HepG2 (cell line): ENCODE measurements around the gene CENPO.

ENCODE experiments used
- CEBPB ChIP-seq: IDR thresholded peaks from 2 replicates; pipeline ENCODE4 v1.6.1; 2011; ENCODE audit warnings: low read depth, low read length, improper control_type of control experiment, borderline replicate concordance
- EZH2 ChIP-seq: conservative IDR thresholded peaks from 2 replicates; pipeline ENCODE4 v1.6.1; 2012; ENCODE audit warnings: mild to moderate bottlenecking, low read depth, low read length, moderate library complexity
- KAT7 ChIP-seq: IDR thresholded peaks from 2 replicates; pipeline ENCODE4 v1.6.1; 2018; ENCODE audit warnings: borderline replicate concordance, missing compliant biosample characterization
- MYC ChIP-seq: sonication (generic); formaldehyde crosslinking; IDR thresholded peaks from 2 replicates; pipeline ENCODE4 v1.9.0; 2021; ENCODE audit warnings: missing genetic modification reagents, borderline replicate concordance
- NR3C1 ChIP-seq: sonication (generic); formaldehyde crosslinking; IDR thresholded peaks from 2 replicates; pipeline ENCODE4 v1.4.0; 2020; ENCODE audit warnings: missing genetic modification reagents
- POLR2A ChIP-seq, 2 experiments: IDR thresholded peaks; 2 replicates each; pipeline ENCODE4 v1.6.1; 2011; ENCODE audit warnings: low read depth in 2 of 2, low read length in 2 of 2, mild to moderate bottlenecking in 1 of 2, moderate library complexity in 1 of 2; ENCODE audit not compliant: insufficient read depth in 1 of 2
- ZNF563 ChIP-seq: sonication (generic); formaldehyde crosslinking; IDR thresholded peaks from 2 replicates; pipeline ENCODE4 v1.8.0; 2022; ENCODE audit warnings: mild to moderate bottlenecking, moderate library complexity, missing genetic modification reagents
- TF ChIP-seq, protein P1 (sequence below): sonication (generic); formaldehyde crosslinking; IDR thresholded peaks from 2 replicates; pipeline ENCODE4 v1.5.0; 2020; ENCODE audit warnings: mild to moderate bottlenecking, missing genetic modification reagents, moderate library complexity
- TF ChIP-seq, protein P2 (sequence below): IDR thresholded peaks from 2 replicates; pipeline ENCODE4 v1.6.1; 2016
- TF ChIP-seq, protein P3 (sequence below): sonication (generic); formaldehyde crosslinking; IDR thresholded peaks from 2 replicates; pipeline ENCODE4 v1.4.0; 2020; ENCODE audit warnings: mild to moderate bottlenecking, missing genetic modification reagents, borderline replicate concordance

DNA sequence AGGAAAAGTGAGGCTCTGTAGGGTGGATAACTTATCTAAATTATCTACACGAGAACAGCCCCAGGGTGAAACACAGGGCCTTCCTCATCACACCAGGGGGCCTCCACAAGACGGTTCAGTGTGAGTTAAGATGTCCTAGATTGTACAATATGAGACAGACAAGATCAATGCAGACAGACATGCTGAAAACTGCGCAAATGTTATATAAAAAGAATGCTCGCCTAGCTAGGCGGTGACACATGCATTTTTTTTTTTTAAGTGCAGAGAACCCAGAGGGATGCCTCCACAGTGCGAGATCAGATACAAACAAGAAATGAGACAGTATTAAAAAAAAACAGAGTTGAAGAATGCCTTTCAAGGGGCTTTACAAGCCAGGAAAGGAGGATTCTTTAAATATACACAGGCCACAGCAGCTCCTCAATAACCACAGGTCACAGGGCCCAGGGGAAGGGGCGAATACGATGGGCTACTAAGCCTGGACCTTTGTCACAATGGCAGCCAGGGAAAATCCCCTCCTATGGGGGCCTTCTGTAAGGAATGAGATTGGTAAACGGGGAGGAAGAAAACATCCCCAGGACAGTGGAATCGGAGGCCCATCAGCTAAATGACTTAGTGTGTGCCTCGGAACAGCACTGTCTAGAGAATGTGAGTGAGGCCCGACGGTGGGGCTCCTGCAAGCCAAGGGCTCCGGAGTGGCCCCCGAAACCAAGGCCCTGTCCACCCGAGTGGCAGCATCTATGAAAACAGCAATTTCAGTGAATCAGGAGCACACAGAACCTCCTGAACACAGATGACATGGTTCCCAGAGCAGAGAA, 77.9 kb downstream of the CENPO start:
- no peak for TF ChIP-seq MYC (CRISPR knock-in tag)
- TF ChIP-seq, protein P1, sequence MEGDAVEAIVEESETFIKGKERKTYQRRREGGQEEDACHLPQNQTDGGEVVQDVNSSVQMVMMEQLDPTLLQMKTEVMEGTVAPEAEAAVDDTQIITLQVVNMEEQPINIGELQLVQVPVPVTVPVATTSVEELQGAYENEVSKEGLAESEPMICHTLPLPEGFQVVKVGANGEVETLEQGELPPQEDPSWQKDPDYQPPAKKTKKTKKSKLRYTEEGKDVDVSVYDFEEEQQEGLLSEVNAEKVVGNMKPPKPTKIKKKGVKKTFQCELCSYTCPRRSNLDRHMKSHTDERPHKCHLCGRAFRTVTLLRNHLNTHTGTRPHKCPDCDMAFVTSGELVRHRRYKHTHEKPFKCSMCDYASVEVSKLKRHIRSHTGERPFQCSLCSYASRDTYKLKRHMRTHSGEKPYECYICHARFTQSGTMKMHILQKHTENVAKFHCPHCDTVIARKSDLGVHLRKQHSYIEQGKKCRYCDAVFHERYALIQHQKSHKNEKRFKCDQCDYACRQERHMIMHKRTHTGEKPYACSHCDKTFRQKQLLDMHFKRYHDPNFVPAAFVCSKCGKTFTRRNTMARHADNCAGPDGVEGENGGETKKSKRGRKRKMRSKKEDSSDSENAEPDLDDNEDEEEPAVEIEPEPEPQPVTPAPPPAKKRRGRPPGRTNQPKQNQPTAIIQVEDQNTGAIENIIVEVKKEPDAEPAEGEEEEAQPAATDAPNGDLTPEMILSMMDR (CRISPR knock-in tag) = no peak
- TF ChIP-seq, protein P2, sequence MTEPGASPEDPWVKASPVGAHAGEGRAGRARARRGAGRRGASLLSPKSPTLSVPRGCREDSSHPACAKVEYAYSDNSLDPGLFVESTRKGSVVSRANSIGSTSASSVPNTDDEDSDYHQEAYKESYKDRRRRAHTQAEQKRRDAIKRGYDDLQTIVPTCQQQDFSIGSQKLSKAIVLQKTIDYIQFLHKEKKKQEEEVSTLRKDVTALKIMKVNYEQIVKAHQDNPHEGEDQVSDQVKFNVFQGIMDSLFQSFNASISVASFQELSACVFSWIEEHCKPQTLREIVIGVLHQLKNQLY (CRISPR knock-in tag) = no peak
- TF ChIP-seq ZNF563 (CRISPR knock-in tag) = no peak
- TF ChIP-seq POLR2A (IDR thresholded peaks at IDR 0.05; ENCODE audit: insufficient read depth in 1 of 2, low read depth in 2 of 2, low read length in 2 of 2) = no peak
- TF ChIP-seq, protein P3, sequence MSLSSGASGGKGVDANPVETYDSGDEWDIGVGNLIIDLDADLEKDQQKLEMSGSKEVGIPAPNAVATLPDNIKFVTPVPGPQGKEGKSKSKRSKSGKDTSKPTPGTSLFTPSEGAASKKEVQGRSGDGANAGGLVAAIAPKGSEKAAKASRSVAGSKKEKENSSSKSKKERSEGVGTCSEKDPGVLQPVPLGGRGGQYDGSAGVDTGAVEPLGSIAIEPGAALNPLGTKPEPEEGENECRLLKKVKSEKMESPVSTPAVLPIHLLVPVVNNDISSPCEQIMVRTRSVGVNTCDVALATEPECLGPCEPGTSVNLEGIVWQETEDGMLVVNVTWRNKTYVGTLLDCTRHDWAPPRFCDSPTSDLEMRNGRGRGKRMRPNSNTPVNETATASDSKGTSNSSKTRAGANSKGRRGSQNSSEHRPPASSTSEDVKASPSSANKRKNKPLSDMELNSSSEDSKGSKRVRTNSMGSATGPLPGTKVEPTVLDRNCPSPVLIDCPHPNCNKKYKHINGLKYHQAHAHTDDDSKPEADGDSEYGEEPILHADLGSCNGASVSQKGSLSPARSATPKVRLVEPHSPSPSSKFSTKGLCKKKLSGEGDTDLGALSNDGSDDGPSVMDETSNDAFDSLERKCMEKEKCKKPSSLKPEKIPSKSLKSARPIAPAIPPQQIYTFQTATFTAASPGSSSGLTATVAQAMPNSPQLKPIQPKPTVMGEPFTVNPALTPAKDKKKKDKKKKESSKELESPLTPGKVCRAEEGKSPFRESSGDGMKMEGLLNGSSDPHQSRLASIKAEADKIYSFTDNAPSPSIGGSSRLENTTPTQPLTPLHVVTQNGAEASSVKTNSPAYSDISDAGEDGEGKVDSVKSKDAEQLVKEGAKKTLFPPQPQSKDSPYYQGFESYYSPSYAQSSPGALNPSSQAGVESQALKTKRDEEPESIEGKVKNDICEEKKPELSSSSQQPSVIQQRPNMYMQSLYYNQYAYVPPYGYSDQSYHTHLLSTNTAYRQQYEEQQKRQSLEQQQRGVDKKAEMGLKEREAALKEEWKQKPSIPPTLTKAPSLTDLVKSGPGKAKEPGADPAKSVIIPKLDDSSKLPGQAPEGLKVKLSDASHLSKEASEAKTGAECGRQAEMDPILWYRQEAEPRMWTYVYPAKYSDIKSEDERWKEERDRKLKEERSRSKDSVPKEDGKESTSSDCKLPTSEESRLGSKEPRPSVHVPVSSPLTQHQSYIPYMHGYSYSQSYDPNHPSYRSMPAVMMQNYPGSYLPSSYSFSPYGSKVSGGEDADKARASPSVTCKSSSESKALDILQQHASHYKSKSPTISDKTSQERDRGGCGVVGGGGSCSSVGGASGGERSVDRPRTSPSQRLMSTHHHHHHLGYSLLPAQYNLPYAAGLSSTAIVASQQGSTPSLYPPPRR (CRISPR knock-in tag) = no peak
- no peak for TF ChIP-seq CEBPB
- TF ChIP-seq KAT7 (CRISPR knock-in tag) = no peak
- TF ChIP-seq EZH2 = no peak
- TF ChIP-seq NR3C1 (CRISPR knock-in tag) = no peak
